GM19025 (cell line): Measurements from ENCODE around the gene XRCC6.
"Not testable (repeated sequence)": the region's sequence is repeated elsewhere in the genome, so short reads cannot be mapped to it uniquely, and the experiment has no call there.

Experiments
- ATAC-seq: cut with Tn5 transposase; IDR thresholded peaks from one replicate; pipeline ENCODE4 v1.9.1; 2021; ENCODE audit warnings: mild to moderate bottlenecking, low read depth, moderate library complexity; ENCODE audit not compliant: unreplicated experiment

XRCC6 gene

DNA sequence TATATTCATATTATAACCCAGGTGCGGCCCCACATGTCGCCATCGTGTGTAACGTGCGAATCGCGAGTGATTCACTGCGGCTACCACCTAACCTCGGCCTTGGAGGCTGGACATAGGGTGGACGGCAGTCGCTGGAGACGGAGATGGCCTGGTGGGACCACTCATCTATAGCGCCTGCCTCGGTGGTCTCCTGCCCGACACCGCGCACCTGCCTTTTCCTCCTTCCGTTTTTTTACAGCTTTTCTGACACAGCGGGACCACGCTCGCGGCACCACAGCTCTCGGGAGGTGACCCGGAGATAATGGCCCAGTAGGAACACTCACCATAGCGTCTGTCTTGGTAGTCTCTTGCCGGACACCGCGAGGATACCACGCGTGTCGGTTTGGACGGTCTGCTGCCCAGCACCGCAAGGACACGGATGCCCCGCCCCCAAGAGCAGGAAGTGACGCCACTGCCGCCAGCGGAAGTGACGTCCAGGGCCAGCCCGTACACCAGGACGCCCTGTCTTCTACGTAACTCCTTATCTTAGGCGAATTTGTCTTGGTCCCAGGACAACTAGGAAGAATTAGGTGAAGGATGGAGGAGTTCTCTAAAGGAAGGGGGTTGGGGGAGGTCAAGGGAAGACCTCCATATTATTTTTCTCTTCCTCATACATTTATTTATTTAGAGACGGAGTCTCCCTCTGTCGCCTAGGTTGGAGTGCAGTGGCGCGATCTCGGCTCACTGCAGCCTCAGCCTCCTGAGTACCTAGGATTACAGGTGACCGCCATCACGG is 61.1 kb downstream of the XRCC6 start:
- ATAC-seq, result peak; percentile 66

DNA sequence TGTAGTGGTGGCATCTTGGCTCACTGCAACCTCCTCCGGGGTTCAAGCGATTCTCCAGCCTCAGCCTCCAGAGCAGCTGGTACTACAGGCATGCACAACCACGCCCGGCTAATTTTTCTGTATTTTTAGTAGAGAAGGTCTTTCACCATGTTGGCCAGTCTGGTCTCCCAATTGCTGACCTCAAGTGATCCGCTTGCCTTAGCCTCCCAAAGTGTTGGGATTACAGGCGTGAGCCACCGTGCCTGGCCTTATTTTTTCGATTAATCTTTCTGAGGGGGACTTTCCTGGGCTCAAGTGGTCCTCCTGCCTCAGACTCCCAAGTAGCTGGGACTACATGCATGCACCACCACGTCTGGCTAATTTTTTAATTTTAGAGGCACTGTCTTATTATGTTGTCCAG is 62.0 kb downstream of the XRCC6 start:
- ATAC-seq, result no peak

DNA sequence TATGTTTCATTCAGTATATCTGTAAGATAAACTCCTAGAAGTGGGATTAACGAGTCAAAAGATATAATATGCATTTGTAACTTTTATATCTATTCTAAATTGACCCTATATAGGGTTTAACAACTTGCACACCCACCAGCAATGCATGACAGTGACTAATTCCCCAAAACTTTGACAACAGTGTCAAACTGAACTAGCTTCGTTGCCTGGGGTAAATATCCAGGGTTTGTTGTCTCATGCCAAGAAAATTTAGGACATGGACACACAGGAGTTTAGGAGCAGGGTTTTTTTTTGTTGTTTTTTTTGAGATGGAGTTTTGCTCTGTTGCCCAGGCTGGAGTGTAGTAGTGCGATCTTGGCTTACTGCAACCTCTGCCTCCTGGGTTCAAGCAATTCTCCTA is 62.5 kb downstream of the XRCC6 start:
- no peak for ATAC-seq

DNA sequence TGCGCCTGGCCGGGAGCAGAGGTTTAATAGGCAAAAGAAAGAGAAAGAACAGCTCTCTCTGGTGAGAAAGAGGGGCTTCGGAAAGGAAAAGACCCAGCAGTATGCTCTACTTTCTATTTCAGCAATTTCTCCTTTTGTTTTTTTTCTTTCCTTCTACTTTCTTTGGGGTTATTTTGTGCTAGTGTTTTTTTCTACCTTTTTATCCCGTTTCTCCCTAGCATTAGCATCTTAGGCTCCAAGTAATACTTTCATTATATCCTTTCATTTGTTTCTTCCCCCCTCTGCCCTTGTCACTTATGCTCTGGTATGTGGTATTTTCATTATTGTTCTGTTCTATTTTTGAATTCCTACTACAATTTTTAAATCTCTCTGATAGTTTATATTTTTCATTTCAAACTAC is 63.1 kb downstream of the XRCC6 start:
- no peak for ATAC-seq

DNA sequence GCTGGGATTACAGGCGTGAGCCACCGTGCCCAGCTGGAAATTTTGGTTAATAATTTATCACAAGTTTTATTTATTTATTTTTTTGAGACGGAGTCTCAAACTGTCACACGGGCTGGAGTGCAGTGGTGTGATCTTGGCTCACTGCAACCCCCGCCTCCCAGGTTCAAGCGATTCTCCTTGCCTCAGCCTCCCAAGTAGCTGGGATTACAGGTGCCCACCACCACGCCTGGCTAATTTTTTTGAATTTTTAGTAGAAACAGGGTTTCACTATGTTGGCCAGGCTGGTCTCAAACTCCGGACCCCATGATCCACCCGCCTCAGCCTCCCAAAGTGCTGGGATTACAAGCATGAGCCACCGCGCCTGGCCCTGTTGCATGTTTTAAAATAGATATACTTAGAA is 65.8 kb downstream of the XRCC6 start:
- ATAC-seq, result not testable (repeated sequence)

DNA sequence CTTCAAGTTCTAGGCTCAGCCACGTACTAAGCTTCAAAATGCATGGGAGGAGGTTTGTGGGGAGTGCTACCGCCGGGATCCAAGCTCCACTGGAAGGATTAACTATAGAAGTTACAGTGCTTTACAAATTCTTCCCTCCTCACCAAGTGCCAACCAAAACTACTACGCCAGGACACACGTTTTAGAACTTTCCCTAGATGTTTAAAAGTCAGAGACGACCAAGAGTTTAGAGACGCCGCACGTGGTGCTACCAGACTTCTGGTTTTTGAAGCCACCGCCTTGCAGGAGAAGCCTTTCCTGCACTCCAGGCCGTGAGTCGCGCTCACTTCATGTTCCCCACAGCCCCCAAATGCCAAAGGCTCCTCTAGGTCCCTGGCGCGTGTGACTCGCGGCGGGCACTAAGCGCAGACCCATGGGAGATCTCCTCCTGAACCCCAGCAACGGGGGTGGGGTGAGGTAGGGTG is 66.8 kb downstream of the XRCC6 start:
- no peak for ATAC-seq

- ATAC-seq, result peak; percentile 83
Observed at GRCh38 chr22:41688365-41689211, 67.5 kb downstream of the XRCC6 start, which contains the start of gene SNU13. Gene SNU13 (minus strand): TSS chr22:41688867. CDS start chr22:41688796, 71 bp downstream.

DNA sequence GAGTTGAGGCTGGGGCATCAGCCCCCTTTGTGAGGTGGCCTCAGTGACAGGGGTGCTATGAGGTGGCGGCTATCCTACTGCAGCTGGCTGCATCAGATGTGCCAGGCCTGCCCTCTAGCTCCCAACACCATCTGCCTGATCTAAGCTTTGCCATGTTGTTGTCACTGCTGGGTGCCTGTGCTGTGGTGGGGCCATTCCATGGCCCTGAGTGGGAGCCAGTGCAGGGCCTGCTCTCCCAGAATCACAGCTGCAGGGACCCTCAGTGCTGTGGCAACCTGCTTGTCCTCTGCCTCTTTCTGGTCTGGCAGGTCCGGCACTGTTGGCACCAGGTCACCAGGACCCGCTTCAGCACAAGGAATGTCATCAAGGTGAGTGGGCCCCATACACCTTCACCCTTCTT is 69.4 kb downstream of the XRCC6 start:
- ATAC-seq, result no peak

GRCh38 chr22:41695211-41695610 is 74.1 kb downstream of the XRCC6 start:
- ATAC-seq, result no peak

GRCh38 chr22:41696703-41697102 is 75.6 kb downstream of the XRCC6 start:
- ATAC-seq, result no peak

DNA sequence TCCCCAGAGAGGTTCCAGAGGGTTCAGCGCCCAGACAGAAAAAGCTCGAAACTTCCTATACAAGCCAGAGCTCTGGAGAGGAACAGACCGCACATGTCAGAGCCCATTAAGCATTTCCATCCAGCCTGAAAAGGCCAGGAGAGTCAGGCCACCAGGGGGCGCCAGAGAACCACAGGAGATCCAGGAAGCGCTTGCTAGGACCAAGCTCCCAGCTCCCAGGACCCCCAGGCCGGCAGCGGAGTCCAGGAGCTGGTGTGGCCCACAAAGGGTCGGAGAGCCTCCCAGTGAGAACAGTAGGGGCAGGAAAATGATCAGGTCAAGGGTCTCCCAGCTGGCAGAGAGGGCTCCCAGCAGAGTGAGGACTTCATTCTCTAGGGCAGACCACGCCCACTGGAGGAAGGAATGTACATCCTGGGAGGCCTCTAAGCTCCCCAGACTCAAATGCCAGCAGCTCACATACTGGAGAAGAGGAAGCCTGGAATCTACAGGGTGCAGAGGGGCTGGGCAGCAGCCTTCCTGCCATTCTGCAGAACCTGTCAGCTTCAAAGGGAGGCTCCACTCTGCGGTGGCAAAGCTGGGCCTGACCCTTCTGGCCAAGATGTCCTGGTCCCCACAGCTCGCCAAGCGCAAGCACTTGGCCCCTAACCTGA is 76.2 kb downstream of the XRCC6 start:
- no peak for ATAC-seq

DNA sequence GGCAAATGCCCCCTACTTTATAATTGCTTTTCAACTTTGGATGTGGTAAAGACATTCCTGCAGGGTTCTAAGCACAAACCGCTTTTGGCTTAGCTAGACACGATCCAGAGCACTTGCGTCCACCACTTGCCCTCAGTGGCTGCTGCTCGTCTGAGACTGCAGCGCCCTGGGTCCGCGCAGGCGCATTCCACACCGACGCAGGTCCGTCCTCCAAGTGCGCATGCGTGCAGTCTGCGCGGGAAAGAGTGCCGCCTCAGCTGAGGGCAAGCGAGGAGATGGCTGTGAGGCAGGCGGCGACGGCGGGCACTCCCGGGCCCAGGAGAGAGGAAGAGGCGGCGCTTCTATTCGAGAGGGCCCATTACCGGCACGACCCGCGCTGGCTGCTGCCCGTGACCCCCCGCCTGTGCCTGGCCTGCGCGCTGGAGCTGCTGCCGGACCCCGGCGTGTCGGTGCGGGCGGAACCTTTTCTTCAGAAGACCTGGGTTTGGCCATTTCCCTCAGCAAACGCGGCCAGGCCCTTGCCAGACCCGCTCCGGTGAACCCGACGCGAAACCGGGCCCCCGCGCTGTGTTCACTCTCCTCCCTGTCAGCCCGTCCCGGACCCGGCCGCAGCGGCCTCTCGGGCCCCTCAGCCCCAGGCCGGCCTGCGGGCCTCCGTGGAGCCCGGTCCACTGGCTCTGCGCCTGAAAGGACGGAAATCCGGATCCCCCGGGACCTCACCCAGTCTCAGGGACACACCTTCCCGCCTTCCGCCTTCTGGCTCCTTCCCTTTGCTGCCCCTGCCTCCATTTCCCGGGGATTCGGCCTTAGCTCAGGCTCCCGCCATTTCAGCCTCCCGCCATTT is 78.4 kb downstream of the XRCC6 start, which contains the start of gene MEI1:
Gene MEI1, plus strand, starts transcription at position 240 of the 844 bp plus-strand sequence. Its CDS starts 36 bp downstream, at position 276.
- ATAC-seq, result no peak

GRCh38 chr22:41700108-41700364 is 78.9 kb downstream of the XRCC6 start:
- ATAC-seq, result no peak

DNA sequence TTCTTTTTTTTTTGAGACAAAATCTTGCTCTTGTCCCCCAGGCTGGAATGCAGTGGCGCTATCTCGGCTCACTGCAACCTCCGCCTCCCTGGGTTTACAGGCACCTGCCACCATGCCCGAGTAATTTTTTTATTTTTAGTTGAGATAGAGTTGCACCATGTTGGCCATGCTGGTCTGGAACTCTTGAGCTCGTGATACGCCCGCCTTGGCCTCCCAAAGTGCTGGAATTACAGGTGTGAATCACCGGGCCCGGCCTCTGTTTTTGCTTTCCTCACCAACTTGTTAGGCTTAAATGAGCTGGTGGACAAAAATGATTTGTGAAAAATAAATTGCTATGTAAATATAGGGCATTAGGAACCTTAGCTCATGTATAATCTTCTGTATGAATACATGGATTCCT is 81.7 kb downstream of the XRCC6 start:
- no peak for ATAC-seq

DNA sequence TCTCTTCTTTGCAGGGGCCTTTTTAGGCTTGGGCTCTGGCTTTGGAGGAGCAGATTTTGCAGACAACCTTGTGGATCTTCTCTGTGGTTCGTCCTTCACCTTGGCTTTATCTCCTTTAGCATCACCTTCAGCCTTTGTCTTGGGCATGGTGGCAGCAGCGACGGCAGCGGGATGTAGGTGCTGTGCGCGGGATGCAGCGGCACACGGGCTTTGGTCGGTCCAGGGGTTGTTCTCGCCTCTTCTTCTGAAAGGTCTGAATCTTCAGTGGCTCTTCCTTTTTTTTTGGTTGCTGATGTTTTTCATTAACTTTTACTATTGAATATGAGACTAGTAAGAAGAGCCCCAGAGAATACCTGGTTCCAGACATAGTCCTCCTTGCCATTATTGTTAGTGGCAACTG is 88.2 kb downstream of the XRCC6 start:
- no peak for ATAC-seq

DNA sequence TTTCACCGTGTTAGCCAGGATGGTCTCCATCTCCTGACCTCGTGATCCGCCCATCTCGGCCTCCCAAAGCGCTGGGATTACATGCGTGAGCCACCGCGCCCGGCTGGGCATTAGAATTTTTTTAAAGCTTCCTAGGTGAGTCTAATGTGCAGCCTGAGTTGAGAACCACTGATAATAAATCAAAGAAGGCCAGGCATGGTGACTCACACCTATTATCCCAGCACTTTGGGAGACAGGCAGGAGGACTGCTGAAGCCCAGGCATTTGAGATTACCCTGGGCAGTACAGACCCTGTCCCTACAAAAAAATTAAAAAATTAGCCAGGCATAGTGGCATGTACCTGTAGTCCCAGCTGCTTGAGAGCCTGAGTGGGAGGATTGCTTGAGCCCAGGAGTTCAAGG is 91.9 kb downstream of the XRCC6 start:
- ATAC-seq, result no peak
